ENCODE results near the gene PIBF1.

DNA sequence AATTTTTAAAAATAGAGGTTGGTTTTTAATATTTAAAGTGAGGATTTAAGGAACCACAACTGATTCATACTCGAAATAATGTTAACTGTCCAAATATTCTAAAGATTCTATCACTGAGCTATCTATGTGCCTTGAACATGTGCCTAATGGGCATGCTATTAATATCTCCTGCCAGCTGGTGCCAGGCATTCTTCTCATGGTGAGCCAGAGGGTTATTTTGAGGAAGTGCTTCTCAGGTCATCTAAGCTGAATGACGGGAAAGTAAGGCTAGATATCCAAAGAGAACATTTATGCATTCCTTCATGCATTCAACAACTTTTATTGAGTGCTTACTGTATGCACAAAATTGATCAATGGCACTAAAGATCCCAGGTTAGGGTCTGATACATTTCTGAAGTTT is 138.2 kb downstream of the PIBF1 start:
- TF ChIP-seq CTCF (IDR thresholded peaks at IDR 0.05) (no peak), POLR2A (IDR thresholded peaks at IDR 0.05) (no peak)
